Measurements from ENCODE around the gene MBP.

DNA sequence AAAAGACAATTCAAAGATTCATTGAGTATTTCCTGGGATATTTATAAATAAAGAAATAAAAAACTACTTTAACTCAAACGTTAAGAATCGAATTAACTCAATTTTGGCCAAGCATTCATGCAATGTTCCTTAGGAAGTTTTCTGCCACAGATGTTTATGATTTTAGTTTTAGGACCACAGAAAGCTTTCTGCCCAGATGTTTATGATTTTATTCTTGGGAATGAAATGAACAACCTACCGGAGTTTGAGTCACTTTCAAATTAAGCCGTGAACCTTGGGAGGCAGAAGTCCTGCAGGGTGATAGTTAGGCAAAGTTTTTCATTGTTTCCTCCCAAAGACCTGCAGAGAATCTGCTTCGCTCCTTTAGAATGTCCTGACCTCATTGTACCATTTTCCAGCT, 34.7 kb upstream of the MBP start:
- TF ChIP-seq SMC3 (IDR thresholded peaks at IDR 0.05; ENCODE audit: low read depth, low read length) (no peak), RAD21 (IDR thresholded peaks at IDR 0.05; ENCODE audit: low read length) (no peak), RCOR1 (IDR thresholded peaks at IDR 0.05; ENCODE audit: insufficient replicate concordance, low read length) (no peak), POLR2A (IDR thresholded peaks at IDR 0.05; ENCODE audit: low read depth, low read length) (no peak), MXI1 (IDR thresholded peaks at IDR 0.05; ENCODE audit: borderline replicate concordance, low read depth, low read length) (no peak), MAFK (IDR thresholded peaks at IDR 0.05; ENCODE audit: low read depth, low read length) (no peak), CEBPB (IDR thresholded peaks at IDR 0.05; ENCODE audit: low read depth, low read length) (no peak), FOS (IDR thresholded peaks at IDR 0.05; ENCODE audit: low read depth, low read length) (no peak), MAZ (IDR thresholded peaks at IDR 0.05; ENCODE audit: borderline replicate concordance, low read depth, low read length) (no peak), BHLHE40 (IDR thresholded peaks at IDR 0.05; ENCODE audit: low read depth, low read length) (no peak)
- TF ChIP-seq, protein P1, sequence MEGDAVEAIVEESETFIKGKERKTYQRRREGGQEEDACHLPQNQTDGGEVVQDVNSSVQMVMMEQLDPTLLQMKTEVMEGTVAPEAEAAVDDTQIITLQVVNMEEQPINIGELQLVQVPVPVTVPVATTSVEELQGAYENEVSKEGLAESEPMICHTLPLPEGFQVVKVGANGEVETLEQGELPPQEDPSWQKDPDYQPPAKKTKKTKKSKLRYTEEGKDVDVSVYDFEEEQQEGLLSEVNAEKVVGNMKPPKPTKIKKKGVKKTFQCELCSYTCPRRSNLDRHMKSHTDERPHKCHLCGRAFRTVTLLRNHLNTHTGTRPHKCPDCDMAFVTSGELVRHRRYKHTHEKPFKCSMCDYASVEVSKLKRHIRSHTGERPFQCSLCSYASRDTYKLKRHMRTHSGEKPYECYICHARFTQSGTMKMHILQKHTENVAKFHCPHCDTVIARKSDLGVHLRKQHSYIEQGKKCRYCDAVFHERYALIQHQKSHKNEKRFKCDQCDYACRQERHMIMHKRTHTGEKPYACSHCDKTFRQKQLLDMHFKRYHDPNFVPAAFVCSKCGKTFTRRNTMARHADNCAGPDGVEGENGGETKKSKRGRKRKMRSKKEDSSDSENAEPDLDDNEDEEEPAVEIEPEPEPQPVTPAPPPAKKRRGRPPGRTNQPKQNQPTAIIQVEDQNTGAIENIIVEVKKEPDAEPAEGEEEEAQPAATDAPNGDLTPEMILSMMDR (conservative IDR thresholded peaks at IDR 0.05; ENCODE audit: low read depth, low read length) = no peak
- TF ChIP-seq, protein P2, sequence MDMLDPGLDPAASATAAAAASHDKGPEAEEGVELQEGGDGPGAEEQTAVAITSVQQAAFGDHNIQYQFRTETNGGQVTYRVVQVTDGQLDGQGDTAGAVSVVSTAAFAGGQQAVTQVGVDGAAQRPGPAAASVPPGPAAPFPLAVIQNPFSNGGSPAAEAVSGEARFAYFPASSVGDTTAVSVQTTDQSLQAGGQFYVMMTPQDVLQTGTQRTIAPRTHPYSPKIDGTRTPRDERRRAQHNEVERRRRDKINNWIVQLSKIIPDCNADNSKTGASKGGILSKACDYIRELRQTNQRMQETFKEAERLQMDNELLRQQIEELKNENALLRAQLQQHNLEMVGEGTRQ (IDR thresholded peaks at IDR 0.05; ENCODE audit: low read depth, low read length) = no peak
- TF ChIP-seq, protein P3, sequence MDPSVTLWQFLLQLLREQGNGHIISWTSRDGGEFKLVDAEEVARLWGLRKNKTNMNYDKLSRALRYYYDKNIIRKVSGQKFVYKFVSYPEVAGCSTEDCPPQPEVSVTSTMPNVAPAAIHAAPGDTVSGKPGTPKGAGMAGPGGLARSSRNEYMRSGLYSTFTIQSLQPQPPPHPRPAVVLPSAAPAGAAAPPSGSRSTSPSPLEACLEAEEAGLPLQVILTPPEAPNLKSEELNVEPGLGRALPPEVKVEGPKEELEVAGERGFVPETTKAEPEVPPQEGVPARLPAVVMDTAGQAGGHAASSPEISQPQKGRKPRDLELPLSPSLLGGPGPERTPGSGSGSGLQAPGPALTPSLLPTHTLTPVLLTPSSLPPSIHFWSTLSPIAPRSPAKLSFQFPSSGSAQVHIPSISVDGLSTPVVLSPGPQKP (IDR thresholded peaks at IDR 0.05; ENCODE audit: borderline replicate concordance, low read depth, low read length) = no peak

Data from IMR-90 (cell line).